TTC549 (cell line): Measurements from ENCODE around the gene ZDHHC8.

Experiments used
- FAIRE-seq: peaks from 2 replicates; lab custom pipeline; 2012; peaks lifted over from hg19 to GRCh38; lab: Jason Lieb, UNC

The ZDHHC8 gene

DNA sequence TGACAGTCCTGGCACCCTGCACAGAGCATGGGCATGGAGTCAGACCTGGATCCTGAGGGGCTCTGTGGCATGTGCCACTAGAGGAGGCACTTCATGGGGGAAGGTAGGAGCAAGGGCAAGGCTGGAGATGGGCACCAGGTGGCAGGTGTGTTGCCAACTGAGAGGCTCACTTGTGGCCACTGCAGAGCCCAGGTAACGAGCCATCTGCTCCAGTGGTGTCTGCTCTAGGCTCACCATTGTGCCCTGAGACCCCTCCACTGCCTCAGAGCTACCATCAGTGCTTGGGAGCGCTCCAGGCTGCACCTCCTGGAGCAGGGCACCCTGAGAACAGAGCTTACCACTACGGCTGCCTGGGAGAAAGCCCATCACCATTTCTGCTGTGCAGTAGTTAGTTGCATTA lies 1.3 kb upstream of the ZDHHC8 start:
- no peak for FAIRE-seq

DNA sequence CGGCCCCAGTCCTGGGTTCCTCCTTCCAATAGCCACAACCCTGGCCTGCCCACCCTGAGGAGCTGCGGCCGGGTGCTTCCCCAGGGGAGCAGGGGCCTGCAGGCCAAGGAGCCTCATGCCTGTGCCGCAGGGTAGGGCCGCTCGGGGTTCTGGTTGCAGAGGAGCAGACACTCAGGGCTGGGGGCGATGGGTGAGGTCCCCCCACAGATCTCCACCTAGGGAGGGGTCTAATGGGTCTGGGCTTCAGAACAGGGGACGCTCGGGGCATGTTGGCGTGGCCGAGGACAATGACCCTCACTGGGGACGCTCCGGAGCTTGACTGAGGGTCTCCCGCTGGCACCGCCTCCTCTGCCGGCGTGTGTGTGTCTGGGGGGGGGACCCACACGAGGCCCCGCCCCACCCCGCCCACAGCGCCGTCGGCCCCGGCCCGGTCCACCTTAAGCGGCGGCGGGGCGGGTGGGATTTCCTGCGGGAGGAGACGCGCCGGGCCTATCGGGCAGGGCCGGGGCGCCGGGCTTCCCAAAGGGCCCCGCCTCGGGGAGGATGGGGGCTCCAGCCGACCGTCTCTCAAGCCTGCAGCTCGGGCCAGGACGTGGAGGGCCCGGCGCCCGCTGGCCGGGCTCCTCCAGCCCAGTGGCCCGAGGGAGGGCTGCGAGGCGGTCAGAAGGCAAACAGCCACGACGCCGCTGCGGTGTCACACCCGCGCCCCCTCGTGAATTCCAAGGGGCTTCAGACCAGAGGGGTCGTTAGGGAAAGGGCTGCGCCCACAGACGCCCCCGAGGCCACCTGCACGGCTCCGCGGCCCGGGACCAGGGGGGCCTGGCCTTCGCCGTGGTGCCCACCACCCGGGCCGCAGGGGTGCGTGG lies 640 bp upstream of the ZDHHC8 start:
- FAIRE-seq: no peak

DNA sequence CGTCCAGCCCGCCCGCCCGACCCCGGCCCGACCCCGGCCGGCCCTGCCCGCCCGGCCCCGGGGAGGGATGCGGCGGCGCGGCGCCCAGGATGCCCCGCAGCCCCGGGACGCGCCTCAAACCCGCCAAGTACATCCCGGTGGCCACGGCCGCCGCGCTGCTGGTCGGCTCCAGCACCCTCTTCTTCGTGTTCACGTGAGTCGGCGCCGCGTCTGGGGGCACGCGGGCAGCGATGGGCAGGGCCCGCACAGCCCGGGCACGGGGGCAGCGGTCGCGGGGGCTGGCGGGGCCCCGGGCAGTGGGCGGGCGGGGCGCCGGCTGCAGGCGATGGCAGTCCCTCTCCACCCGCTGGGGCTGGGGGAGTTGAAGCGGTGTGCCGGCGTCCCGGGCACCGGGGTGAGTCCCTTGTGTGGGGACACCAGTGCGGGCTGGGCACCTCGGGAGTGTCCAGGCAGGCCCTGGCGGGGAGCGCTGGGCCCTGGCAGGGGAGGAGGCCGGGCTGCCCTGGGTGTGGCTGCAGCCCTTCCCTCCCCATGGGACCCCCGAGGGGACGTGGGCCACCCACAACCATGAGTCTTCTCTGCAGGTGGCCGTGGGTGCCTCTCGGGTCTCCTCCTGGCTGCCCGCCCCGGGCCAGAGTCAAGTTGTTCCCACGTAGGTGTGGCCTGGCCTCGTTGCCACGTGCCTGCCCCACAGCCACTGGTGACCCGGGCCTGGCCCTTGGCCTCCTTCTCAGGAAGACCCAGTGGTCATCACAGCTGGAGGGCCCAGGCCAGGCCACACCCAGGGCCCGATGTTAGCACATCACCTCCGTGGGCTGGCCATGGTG lies 468 bp downstream of the ZDHHC8 start:
- FAIRE-seq: no peak

DNA sequence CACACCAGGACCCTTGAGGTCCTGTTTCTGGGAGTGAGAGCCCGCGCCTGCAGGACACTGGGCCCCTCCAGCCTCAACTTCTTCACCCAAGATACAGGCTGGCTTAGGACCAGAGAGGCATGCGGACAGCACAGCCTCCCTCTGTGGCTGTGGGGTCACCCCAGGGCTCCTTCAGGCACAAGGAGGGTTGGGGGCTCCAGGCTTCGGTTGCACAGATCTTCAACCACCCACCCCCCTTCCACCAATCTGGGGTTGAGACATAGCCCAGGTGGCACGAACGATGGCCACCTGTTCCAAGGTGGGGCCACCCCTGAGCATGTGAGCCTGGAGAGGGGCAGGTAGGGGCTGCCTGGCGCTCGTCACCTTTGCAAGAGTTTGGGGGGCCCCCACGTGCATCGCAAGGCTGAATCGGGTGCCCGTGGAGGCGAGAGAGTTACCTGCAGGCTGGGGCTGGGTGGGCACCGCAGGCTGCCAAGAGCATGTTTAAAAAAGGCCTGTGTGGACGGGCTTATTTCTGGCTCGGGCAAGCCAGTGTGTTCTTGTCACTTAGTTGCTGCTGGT lies 1.2 kb downstream of the ZDHHC8 start:
- no peak for FAIRE-seq

DNA sequence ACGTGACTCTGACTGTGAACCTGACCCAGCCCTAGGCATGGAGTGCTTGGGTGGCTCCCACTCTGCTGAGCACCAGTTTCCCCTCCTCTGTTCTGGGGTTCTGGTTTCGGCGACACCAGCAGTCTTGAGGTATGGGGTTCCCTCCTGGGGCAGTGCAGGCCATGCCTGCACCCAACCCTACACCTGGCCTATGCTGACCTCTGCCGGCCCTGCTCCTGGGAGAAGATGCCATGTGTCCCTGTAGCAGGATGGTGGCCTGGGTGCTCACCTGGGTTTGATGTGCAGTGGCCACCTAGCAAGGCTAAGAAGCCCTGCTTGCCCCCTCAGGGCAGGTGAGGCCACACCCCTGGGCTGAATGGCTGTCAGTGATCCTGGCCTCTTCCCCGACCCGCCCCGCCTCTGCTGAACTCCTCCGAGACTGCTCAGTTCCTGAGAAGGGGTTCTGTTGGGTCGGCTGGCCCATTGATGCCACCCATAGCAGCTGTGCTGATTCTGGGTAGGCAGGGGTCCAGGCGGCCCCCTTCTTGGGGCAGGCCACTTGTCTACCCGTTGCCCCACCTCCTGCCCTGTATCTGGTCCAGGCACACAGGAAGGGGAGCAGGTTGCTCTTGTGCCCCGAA lies 2.4 kb downstream of the ZDHHC8 start:
- FAIRE-seq: no peak

DNA sequence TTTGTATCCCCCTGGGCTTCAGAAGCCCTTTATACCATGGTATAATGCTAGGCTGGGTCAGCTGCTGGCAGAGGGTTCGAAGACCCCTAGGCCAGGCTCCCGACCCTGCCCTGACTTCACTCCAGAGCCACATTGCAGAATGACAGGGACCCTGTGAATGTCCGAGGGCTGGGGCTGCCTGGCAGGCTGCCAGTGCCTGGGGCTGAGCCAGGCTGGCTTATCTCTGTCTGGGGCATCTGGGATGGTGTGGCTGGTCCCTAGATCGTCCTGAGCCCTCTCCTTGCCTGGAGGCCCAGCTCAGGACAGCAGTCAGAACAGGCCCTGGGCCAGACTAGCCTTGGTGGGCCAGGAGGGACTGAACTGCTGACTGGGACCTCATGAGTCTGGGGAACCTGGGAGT lies 3.7 kb downstream of the ZDHHC8 start:
- no peak for FAIRE-seq

DNA sequence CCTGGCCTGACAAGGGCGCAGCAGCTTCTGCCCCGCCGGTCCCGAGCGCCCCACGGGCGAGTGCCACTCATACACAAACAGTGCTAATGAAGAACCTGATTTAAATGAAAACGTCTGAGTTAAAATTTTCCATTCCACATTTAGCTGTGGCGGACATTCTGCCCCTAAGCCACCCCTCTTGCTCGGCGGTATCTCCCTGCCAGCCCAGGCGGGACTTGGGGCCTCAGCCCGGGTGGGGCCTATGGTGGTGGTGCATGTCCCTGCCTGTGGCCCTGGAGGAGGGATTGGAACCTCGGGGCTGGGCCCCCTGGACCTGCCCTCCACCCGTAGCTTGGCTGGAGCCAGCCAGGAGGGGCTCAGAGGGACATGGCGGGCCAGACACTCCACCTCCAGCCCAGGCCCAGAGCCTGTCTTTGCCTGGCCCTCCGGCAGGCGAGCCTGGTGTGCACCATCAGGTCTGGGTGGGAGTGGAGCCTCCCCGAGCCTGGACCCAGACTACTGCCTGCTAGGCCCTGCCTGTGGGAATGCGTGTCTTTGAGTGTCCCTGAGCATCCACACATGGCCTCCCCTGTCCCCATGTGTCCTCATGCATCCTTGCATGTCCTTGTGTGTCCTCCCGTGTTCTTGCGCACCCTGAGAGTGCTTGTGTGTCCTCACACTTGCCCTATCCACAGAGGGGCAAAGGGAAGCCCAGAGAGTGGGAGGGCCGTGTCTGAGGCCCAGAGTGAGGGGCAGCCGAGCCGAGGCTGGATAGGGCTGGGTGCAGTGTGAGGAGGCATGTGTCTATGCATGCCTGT lies 4.4 kb downstream of the ZDHHC8 start:
- FAIRE-seq: no peak

DNA sequence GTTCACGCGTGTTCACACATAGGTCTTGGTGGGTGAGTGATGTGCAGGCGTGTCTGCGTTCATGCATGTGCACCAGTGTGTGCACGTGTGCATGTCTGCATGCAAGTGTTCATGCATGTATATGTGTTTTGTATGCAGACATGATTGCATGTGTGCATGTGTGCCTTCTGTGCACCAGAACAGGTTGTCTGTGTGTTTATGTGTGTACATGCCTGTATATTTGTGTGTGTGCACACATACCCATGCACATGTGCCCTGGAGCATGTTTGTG lies 4.9 kb downstream of the ZDHHC8 start:
- FAIRE-seq: no peak

DNA sequence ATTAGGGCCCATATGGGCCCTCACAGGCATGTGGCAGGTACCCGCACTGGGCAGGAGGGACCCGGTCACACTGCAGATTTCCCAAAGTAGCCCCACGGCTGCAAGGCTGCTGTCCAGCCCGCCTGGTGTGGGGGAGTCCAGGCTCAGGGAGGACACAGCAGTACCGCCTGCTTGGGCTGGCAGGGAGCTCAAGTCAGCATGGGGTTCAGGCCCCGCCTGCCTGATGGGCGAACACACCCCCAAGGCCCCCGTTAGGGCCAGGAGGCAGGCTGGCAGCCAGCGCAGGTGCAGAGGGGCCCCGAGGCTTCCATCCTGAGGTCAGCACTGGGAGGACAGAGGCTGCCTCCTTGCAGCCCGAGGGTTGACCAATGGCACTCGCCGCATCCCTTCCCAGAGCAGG lies 5.5 kb downstream of the ZDHHC8 start:
- no peak for FAIRE-seq

DNA sequence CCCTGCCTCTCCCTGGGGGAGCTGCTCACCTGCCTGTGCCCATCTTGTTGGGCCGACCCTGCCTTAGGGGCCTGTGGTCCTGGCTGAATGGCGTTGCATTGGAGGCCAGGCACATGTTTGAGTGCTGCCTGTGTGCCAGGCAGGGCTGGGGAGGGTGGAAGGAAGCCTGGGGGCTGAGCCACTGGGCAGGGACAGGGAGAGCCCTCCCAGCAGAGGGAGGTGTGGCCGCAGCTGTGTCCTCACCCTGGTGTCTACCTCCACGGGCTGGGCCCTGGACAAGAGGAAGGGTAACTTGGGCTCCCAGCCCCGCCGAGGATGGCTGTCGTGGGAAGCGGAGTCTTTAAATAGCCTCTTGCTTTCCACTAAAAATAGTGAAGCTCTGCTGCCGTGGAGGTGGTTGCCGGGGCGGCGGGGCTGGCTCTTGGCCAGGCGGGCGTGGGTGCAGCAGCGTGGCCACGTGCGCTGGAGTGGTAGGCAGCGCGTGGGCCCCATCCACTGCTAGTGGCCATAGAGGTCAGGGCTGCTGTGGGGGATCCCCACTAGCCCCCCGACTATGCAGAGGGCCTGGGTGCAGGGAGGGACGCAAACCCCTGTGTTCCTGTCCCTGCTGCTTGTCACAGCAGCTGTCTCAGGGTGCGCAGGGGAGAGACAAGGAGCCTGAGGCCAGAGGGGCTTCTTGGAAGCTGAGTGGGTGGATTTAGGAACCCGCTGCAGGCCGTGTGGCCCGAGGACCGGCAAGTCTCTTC lies 6.2 kb downstream of the ZDHHC8 start:
- no peak for FAIRE-seq

DNA sequence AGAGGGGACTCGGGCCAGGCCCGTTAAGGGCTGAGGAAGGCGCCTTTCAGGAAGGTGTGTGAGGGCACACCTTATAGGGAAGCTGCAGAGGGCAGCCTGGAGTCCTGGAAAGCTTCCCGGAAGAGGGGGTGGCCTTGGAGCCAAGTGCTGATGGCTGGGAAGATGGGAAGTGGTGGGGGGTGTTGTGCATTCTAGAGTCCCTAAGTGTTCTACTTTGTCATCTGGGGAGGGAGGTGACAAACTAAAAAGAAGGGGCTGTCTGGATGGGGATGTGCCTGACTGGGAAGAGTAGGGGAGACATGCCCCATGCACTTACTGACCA lies 6.8 kb downstream of the ZDHHC8 start:
- no peak for FAIRE-seq

DNA sequence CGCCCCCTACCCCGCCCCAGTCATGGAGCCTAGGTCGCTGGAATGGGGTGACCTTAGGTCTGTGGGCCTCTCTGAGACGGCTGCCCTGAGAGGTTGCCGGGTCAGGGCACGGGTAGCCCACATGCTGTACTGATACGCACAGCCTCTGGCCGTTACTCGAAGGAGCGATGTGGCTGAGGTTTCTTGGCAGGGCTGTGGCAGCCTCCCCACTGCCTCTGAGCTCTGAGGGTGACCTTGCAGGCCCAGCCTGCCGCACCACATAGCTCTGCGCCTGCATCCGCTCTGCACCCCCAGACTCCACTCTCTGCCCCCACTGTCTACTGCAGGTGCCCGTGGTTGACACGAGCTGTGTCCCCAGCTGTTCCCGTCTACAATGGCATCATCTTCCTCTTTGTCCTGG lies 7.3 kb downstream of the ZDHHC8 start:
- no peak for FAIRE-seq

DNA sequence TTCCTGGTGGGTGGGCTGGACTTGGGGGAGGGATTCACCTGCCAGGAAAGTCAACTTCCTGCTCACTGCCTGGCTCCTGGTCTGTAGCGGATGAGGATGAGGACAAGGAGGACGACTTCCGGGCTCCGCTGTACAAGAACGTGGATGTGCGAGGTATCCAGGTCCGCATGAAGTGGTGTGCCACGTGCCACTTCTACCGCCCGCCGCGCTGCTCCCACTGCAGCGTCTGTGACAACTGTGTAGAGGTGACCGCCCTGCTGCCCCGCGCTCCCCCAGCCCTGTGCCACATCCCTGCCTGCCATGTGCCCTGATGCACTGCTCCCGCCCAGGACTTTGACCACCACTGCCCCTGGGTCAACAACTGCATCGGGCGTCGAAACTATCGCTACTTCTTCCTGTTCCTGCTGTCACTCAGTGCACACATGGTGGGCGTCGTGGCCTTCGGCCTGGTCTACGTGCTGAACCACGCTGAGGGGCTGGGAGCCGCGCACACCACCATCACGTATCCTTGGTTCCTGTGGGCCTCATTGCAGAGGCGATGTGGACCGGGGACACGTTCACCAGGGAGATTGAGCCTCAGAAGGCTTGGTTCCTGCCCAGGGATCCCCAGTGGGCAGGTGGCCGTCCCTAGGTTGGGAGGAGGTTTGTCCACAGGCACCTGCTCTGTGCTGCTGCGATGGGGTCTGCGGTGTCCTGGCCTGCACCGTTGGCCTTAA lies 7.9 kb downstream of the ZDHHC8 start:
- FAIRE-seq: no peak

DNA sequence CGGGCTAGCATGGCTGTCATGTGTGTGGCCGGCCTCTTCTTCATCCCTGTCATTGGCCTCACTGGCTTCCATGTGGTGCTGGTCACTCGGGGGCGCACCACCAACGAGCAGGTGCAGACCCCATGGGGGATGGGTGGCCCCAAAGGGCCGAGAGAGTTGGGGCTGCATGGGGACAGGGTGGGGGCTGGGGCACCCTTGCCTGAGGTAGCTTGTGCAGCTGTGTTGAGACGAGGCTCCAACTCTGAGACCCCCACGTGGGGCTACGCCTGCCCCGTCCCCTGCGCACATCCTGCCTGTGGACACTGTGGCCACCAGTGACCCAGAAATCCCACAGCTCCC lies 8.5 kb downstream of the ZDHHC8 start:
- FAIRE-seq: no peak

DNA sequence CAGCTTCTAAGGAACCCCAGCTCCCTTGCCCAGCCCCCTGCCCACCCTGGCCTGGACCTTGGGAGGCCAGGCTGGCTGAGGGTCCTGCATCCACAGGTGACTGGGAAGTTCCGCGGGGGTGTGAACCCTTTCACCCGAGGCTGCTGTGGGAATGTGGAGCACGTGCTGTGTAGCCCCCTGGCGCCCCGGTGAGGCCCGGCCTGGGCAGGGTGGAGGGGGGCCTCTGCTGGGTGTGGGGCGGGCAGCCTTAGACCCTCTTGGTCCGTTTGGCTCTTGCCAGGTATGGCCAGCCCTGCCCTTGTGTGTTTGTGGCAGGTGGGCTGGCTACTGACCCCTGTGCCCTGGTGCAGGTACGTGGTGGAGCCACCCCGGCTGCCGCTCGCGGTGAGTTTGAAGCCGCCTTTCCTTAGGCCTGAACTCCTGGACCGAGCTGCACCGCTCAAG lies 8.9 kb downstream of the ZDHHC8 start:
- FAIRE-seq: no peak

DNA sequence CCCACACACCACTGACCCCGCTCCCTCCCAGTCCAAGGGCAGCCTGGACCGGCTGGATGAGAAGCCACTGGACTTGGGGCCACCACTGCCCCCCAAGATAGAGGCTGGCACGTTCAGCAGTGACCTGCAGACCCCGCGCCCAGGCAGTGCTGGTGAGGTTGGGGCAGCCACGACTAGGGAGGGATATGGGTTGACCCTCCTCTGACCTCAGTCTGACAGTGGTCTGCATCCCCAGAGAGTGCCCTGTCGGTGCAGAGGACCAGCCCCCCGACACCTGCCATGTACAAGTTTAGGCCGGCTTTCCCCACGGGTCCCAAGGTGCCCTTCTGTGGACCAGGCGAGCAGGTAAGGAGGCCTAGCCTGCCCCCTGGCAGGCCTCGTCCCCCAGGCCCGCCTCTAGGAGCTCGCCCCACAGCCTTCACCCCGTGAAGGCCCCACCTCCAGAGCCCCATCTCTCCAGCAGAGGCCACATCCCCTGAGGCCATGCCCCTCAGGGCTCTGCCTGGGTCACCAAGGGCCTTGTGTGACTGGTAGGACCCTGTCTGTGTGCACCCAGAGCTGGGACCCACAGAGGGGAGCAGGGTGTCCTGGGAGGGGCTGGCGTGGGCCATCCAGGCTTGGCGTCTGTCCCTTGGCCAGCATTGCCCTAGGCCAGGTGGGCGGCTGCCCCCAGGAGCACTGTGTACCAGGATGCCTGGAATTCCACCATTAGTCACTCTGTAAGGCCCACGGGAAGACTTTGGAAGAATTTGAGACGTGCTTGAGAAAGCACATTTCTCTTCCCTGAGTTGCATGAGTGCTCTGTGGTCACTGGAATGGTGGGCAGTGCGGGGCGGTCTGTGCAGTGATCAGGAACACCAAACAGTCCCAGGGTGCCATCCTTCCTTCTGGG lies 9.8 kb downstream of the ZDHHC8 start:
- FAIRE-seq: no peak

DNA sequence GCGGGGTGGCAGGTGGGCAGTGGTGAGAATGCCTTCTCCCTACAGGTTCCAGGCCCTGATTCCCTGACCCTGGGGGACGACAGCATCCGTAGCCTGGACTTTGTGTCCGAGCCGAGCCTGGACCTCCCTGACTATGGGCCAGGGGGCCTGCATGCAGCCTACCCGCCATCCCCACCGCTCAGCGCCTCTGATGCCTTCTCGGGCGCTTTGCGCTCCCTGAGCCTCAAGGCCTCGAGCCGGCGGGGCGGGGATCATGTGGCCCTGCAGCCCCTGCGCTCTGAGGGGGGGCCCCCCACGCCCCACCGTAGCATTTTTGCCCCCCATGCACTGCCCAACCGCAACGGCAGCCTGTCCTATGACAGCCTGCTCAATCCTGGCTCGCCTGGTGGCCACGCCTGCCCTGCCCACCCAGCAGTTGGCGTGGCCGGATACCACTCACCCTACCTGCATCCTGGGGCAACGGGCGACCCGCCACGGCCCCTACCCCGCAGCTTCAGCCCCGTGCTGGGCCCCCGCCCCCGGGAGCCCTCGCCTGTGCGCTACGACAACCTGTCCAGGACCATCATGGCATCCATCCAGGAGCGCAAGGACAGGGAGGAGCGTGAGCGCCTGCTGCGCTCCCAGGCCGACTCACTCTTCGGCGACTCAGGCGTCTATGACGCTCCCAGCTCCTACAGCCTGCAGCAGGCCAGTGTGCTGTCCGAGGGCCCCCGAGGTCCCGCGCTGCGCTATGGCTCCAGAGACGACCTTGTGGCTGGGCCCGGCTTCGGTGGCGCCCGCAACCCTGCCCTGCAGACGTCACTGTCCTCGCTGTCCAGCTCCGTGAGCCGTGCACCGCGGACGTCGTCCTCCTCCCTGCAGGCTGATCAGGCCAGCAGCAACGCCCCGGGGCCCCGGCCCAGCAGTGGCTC lies 11.4 kb downstream of the ZDHHC8 start:
- FAIRE-seq: no peak

DNA sequence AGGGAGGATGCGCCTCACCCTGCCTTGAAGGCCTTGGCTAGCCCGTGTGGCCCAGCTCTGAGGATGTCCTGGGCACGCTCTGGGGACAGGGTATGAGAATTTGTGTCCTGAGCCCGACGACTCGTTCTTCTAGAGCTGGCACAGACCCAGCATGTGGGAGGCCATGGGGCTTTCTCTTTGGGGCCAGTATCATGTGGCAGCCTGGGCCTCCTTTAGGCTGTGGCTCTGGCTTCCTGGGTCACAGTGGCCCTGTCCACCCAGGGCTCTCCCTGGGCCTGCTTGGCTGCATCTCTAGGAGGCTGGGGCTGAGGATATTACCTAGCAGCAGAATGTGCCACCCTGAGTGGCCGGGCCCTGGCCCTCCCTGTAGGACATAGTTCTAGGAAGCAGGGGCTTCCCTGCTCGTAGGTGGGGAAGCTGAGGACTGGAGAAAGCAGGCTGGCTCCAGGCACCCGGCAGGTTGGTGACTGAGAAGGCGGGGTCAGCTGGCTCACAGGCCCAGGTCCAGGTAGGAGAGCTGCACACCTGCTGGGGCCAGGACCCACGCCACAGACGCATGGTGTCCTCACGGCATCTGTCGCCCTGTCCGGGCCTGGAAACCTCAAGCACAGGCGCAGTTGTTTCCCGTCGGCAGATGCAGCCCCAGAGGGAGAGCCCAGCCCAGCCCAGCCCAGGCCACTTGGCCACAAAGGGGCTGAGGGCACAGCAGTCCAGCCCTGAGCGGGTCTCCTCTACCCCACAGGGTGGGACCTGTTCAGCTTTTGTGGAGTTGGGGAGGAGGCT lies 12.5 kb downstream of the ZDHHC8 start:
- no peak for FAIRE-seq
